Erythroblast (primary cell): ENCODE data around the gene ADM.

Experiments
- GATA1 ChIP-seq: IDR thresholded peaks from 2 replicates; pipeline ENCODE4 v1.6.1; 2011; ENCODE audit warnings: low read depth, mild to moderate bottlenecking, control low read depth, low read length, moderate library complexity
- POLR2A ChIP-seq: IDR thresholded peaks from 2 replicates; pipeline ENCODE4 v1.6.1; 2011; ENCODE audit warnings: mild to moderate bottlenecking, low read length

DNA sequence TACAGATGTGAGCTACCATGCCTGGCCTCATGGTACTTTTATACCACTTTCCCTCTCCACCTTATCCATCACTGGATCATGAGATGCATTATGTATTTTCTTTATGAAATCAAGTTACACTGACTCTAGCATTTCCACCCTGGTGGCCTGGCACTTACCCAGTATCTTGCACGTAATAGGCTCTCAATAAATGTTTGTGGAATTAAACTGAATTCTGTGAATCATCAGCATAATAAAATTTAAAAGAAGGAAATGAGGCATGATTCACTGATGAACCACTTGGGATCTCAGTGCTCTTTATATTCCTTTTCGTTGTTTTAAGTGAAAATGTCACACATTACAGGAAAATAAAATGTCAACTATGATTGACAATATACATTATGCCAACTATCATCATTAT lies 25.1 kb downstream of the ADM start:
- TF ChIP-seq POLR2A: no peak
- no peak for TF ChIP-seq GATA1
